GM19468 (cell line): Measurements from ENCODE around the gene TOX2.

ENCODE experiments used
- ATAC-seq: cut with Tn5 transposase; IDR thresholded peaks from one replicate; pipeline ENCODE4 v1.9.1; 2021; ENCODE audit warnings: mild to moderate bottlenecking, moderate library complexity, moderate number of reproducible peaks; ENCODE audit not compliant: unreplicated experiment; ENCODE audit errors: extremely low read depth

The TOX2 gene

DNA sequence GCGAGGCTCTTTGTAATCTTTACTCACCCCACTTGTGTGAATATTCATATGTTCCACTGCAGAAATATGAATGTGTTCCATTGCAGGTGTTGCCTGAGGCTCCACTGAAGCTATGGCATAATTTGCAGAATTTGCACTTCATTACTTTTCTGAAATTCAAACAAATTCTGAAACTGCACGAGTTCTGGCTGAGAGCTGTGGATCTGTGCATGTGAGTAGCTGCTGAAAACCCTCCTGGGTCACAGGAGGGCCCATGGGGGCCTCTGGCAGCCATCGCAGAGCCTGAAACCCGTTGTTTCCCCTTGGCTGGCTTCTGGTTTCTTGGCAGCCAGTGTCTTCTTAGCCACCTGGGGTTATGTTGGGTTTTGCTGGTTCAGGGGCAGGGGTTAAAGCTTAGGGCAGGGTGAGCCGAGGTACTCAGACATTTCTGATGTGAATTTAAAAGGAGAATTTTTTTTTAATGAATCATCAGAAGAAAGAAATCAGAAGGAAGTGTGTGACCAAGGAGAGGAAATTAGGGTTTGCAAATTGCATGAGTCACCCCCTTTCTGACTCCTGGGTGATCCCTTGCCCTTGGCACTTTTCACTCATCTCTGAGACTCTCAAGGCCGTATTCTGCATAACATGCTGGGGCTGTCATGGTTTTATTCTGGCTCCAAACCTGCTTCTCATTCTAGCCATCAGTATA, 40.6 kb downstream of the TOX2 start:
- peak; percentile 82 for ATAC-seq

- no peak for ATAC-seq
Measured at GRCh38 chr20:43955750-43956191, 41.1 kb downstream of the TOX2 start.

DNA sequence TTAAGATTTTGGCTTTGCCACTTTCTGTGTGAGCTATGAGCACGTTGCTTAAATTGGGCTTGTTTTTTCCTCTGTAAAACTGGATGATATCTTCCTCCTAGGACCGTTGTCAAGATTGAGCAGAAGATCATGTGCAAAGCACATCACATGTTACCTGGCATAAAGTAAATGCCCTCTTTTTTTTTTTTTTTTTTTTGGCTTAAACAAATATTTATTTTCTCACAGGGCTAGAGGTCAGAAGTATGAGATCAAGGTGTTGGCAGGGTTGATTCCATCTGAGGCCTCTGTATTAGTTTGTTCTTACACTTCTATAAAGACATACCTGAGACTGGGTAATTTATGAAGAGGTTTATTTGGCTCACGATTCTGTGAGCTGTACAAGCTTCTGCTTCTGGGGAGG, 42.7 kb downstream of the TOX2 start:
- no peak for ATAC-seq

GRCh38 chr20:43958626-43959025, 44.0 kb downstream of the TOX2 start:
- ATAC-seq = no peak

- ATAC-seq = no peak
Measured at GRCh38 chr20:43959079-43959919, 44.6 kb downstream of the TOX2 start.

DNA sequence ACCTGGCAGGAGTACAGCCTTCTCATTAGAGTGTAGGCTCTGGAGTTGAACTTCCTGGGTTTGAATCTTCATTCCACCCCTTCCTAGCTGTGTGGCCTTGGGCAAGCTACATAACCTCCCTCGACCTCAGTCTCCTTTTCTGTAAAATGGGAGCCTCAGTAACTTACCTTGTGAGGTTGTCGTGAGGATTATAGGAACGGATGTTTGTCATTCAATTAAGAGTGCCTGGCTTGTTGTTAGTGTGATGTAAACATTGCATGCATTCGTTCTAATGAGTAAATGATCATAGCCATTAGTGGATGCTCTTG, 45.2 kb downstream of the TOX2 start:
- ATAC-seq = no peak

- ATAC-seq = no peak
Measured at GRCh38 chr20:43960231-43960630, 45.6 kb downstream of the TOX2 start.

GRCh38 chr20:43961116-43961515, 46.5 kb downstream of the TOX2 start:
- no peak for ATAC-seq

- ATAC-seq = no peak
Measured at GRCh38 chr20:43961541-43962471, 47.2 kb downstream of the TOX2 start.

DNA sequence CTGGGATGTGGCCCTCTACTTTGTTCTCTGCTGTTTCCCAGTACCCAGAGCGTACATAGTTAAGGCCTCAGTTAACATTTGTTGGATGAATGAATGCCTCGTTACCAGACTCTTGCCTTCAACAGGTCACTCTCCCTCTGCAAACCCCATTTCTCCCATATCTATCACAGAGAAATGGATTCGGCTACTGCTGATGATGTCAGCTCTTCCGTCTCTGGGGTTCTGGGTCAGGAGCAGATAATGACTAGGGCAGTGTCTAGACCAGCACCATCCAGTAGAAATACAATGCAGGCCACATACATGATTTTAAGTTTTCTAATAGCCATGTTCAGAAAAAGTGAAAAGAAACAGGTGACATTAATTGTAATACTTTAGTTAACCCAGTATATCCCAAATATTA, 47.9 kb downstream of the TOX2 start:
- ATAC-seq = no peak

- ATAC-seq = no peak
Measured at GRCh38 chr20:43963233-43963632, 48.6 kb downstream of the TOX2 start.

GRCh38 chr20:43963872-43964791, 49.5 kb downstream of the TOX2 start:
- no peak for ATAC-seq

DNA sequence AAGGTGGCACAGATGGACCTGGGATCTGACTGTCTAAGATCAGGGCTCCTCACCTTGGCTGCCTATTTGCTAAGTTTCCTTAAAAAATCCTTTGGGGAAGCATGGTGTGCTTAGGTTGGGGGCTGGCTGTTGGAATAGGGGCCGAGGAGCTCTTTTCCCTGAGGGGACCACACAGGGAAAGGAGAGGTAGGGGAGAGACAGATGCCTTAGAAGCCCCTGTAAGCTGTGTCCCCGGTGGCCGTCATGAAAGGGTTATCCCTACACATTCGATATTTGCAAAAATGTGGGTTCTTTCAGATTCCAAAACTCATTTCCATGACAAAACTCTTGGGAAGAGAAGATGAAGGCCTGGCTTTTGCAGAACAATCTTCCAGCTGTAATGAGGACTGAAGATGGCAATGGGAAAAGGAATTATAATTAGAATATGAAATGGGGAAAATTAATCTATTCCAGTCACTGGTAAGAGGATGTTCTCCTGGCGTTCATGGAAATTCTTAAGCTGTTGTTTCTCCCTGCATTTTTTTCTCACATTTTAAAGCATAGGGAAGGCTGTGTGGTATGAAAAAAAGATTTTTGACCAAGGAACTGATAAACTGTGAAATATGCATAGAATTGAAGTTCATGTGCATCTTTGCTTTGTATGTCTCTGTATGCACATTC, 53.8 kb downstream of the TOX2 start:
- no peak for ATAC-seq

- ATAC-seq = no peak
Measured at GRCh38 chr20:43969028-43969447, 54.4 kb downstream of the TOX2 start.

GRCh38 chr20:43969501-43970182, 55.0 kb downstream of the TOX2 start:
- ATAC-seq = no peak

- ATAC-seq = no peak
Measured at GRCh38 chr20:43971267-43971666, 56.6 kb downstream of the TOX2 start.

- no peak for ATAC-seq
Measured at GRCh38 chr20:43972051-43972450, 57.4 kb downstream of the TOX2 start.

DNA sequence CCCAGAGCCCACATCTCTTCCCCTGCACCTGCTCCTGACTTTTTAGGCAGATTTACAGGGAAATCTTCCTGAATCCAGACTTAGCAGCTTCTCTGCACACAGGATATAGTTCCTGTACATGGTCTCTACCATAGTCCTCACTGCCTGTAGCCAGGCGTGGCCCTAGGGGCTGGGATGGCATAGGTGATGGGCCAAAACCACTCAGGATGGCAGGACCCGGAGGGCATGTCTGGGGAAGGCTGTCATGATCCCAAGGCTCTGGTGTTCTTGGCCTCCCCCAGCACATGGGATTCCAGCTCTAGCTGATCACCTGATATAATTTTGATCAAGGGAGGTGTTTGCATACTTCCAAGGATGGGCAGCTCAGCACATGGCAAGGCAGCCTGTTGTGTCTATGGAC, 58.0 kb downstream of the TOX2 start:
- no peak for ATAC-seq

DNA sequence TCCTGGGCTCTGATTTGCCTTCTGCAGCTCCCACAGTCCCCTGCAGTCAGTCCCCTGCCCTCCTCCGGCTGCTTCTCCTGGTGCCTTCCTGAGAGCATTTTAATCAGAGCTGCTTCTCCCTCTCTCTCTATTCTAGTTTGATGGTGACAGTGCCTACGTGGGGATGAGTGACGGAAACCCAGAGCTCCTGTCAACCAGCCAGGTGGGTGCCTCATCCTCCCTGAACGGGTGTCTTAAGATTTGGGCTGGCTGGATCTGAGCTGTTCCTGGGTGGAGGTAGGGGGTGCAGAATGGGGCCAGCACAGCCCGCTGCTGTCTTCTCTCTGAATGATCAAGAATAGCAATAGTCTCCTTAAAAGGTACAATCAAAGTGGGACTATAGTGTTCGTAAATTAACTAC, 58.6 kb downstream of the TOX2 start:
- no peak for ATAC-seq
